ENCODE measurements around the gene FYN.

GRCh38 chr6:111845441-111845871, 27.8 kb downstream of the FYN start:
- TF ChIP-seq FOXP2 (optimal IDR thresholded peaks at IDR 0.05; ENCODE audit: control extremely low read depth, extremely low read length, insufficient read depth): no peak
- no peak for TF ChIP-seq EZH2 (IDR thresholded peaks at IDR 0.05)
- no peak for TF ChIP-seq POLR2AphosphoS5 (IDR thresholded peaks at IDR 0.05; ENCODE audit: borderline replicate concordance, low read depth, low read length)
